Memory B cell (primary cell): ENCODE results near the gene KRTAP5-6.

Experiments
- ATAC-seq: fragments of 150-1000 bp; cut with Tn5 transposase; 2 replicates; pipeline ENCODE4 v1.10.0; 2021; ENCODE audit warnings: low read depth, mild to moderate bottlenecking, moderate library complexity
- DNase-seq, 2 donors: peaks; one replicate each; pipeline ENCODE4 v3.0.0; 2022; ENCODE audit warnings: low spot score in 2 of 2
- H3K27ac Mint-ChIP-seq: one replicate; pipeline ENCODE4 v1.8.0; 2022; ENCODE audit warnings: mild to moderate bottlenecking, moderate library complexity, mixed read lengths
- H3K27me3 Mint-ChIP-seq: one replicate; pipeline ENCODE4 v1.8.0; 2022; ENCODE audit warnings: mixed read lengths
- H3K36me3 Mint-ChIP-seq: one replicate; pipeline ENCODE4 v1.8.0; 2022; ENCODE audit warnings: mild to moderate bottlenecking, mixed read lengths
- H3K4me1 Mint-ChIP-seq: one replicate; pipeline ENCODE4 v1.8.0; 2022; ENCODE audit warnings: mixed read lengths
- H3K4me3 Mint-ChIP-seq: one replicate; pipeline ENCODE4 v1.8.0; 2022; ENCODE audit warnings: mild to moderate bottlenecking, moderate library complexity, mixed read lengths
- H3K9me3 Mint-ChIP-seq: one replicate; pipeline ENCODE4 v1.8.0; 2022; ENCODE audit warnings: mixed read lengths

The KRTAP5-6 gene

DNA sequence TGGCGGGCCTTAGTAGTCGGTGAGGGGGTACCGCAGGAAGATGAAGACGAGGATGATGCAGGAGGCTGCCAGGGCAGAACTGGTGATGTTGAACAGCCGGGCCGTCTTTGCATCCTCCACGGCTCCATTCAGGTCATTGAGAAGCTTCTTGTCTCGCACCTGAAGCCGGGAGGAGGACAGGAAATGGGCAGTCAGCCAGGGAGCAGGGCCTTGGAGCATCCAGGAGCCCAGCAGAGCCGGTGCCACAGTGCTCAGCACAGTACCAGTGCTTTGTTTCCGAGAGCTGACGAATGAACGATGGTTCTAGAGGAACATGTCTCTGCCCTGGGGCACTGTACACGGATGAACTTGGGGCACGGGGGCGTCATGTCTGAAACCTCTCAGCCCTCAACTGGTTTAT is 38.3 kb downstream of the KRTAP5-6 start:
- Mint-ChIP-seq H3K27me3 (peaks cover 12% of the 10 kb centered on the region), H3K4me1 (peaks cover 31% of the 10 kb centered on the region), H3K4me3 (no peak overlapping the region), H3K36me3 (peaks cover 9% of the 10 kb centered on the region), H3K27ac (no peak overlapping the region), H3K9me3 (peaks cover 17% of the 10 kb centered on the region)
- ATAC-seq (no peak), DNase-seq (no peak)

DNA sequence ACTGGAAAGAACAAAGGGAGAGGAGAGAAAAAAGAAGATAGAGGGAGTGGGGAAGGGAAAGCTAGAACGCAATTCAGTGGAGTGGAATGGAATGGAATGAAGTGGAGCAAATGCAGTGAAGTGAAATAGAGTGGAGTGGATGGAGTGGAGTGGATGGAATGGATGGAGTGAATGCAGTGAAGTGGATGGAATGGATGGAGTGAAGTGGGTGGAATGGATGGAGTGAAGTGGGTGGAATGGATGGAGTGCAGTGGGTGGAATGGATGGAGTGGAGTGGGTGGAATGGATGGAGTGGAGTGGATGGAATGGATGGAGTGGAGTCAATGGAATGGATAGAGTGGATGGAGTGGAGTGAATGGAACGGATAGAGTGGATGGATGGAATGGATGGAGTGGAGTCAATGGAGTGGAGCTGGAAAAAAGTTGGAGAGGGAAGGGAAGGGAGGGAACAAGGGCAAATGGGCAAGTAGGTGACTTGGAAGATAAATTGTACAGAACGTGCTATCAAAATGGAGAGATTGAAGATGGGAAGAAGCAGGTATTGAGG is 39.5 kb downstream of the KRTAP5-6 start:
- Mint-ChIP-seq H3K9me3 (peaks cover 17% of the 10 kb centered on the region), H3K27ac (no peak overlapping the region), H3K4me3 (no peak overlapping the region), H3K4me1 (peaks cover 19% of the 10 kb centered on the region), H3K36me3 (peaks cover 9% of the 10 kb centered on the region), H3K27me3 (peaks cover 12% of the 10 kb centered on the region)
- DNase-seq: no peak
- ATAC-seq: no peak

DNA sequence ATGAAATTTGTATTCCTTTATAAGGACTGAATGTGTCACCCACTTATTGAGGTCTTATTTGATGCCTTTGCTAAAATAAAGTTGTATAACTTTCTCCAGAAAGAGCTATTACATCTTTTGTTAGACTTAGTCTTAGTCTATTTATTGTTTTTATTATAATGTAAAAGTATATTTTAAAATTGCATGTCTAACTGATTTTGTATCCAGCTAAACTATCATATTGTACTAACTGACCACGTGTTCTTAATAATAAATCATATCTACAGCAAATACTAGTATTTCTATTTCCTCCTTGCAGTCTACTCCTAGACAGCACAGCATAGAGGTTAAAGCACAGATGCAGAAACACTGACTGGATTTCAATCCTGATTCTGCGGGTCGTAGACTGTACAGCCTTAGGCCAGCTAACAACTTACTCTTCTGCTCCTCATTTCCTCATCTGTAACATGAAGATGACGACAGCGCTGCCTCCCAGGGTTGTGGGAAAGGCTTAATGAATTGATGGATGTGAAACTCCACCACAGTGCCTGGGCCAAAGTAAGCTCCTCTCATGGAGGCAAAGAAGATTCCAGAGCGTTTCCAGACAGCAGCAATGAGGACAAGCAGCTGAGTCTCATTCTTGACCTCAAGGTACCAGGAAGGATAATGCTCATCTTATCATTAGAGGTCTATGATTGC is 40.2 kb downstream of the KRTAP5-6 start:
- DNase-seq (no peak), ATAC-seq (no peak)
- no peak overlapping the region for H3K27ac Mint-ChIP-seq
- H3K36me3 Mint-ChIP-seq: peaks cover 9% of the 10 kb centered on the region
- H3K9me3 Mint-ChIP-seq: peaks cover 17% of the 10 kb centered on the region
- no peak overlapping the region for H3K4me3 Mint-ChIP-seq
- H3K27me3 Mint-ChIP-seq: peaks cover 10% of the 10 kb centered on the region
- H3K4me1 Mint-ChIP-seq: peaks cover 14% of the 10 kb centered on the region

DNA sequence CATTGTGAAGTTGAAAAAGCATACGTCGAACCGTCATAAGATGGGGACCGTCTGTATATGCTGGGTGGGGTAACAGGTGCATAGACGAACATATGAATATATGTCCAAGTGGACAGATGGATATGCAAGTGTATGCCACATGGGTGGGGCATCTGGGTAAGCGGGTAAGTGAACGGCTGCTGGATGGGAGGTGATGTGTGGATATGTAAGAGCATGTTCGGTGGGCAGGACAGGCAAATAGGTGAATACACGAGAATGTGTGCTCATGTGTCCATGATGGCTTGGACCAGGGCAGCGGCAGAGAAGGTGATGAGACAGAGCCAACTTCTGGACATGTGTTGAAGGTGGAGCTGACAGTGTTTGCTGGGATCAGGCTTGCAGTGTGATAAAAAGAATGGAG is 41.4 kb downstream of the KRTAP5-6 start:
- Mint-ChIP-seq H3K27me3 (peaks cover 10% of the 10 kb centered on the region), H3K4me3 (no peak overlapping the region)

DNA sequence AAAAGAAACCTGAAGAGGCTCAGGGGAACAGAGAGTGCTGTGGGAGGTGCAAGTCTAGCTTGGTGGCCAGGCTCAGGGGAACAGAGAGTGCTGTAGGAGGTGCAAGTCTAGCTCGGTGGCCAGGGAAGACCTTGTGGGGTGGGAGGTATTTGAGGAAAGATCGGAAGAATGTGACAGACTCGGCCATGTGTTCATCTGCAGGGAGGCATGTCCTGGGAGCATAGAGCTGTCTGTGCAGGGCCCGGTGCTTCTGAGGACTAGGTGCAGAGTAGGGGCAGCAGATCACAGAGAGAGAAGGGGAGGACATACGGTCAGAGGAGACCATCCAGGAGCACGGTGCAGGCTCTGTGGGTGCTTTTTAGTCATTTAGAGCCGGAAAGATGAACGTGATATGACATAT is 42.6 kb downstream of the KRTAP5-6 start:
- Mint-ChIP-seq H3K27me3 (peaks cover 10% of the 10 kb centered on the region), H3K4me3 (no peak overlapping the region), H3K9me3 (peaks cover 17% of the 10 kb centered on the region), H3K36me3 (peaks cover 9% of the 10 kb centered on the region), H3K4me1 (peaks cover 6% of the 10 kb centered on the region), H3K27ac (no peak overlapping the region)
- no peak for ATAC-seq
- DNase-seq: no peak

More for the DNA sequence above, 41.4 kb downstream of the KRTAP5-6 start:
- no peak overlapping the region for H3K27ac Mint-ChIP-seq
- H3K4me1 Mint-ChIP-seq: peaks cover 12% of the 10 kb centered on the region
- no peak for ATAC-seq
- DNase-seq: no peak
- peaks cover 9% of the 10 kb centered on the region for H3K36me3 Mint-ChIP-seq
- H3K9me3 Mint-ChIP-seq: peaks cover 17% of the 10 kb centered on the region

DNA sequence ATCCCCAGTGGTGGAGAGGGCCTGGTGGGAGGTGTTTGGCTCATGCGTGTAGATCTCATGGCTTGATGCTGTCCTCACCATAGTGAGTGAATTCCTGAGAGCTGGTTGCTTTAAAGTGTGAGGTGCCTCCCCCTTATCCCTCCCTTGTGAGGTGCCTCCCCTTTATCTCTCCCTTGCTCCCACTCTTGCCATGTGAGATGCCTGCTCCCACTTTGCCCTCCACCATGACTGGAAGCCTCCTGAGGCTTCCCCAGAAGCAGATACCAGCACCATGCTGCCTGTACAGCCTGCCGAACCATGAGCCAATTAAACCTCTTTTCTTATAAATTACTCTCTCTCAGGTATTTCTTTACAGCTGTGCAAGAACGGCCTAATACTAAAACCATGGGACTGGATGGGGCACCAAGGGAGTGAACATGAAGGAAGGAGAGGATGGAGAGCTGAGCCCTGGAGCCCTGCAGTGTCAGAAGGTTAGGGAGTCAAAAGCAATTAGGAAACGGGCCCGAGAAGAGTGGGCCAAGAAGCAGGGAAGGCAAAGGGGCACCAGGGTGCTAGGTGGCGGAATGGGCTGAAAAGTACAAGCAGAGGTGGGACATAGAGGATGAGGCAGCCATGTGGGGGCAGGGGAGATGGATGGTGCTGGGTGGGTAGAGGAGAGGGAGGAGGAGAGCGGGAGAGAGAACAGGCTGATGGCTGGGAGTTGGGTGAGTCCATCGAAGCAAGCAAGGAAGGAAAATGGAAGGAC is 44.0 kb downstream of the KRTAP5-6 start:
- Mint-ChIP-seq H3K27me3 (peaks cover 10% of the 10 kb centered on the region), H3K27ac (no peak overlapping the region), H3K36me3 (peaks cover 9% of the 10 kb centered on the region), H3K4me3 (no peak overlapping the region), H3K9me3 (peaks cover 14% of the 10 kb centered on the region), H3K4me1 (peaks cover 6% of the 10 kb centered on the region)
- no peak for DNase-seq
- no peak for ATAC-seq

DNA sequence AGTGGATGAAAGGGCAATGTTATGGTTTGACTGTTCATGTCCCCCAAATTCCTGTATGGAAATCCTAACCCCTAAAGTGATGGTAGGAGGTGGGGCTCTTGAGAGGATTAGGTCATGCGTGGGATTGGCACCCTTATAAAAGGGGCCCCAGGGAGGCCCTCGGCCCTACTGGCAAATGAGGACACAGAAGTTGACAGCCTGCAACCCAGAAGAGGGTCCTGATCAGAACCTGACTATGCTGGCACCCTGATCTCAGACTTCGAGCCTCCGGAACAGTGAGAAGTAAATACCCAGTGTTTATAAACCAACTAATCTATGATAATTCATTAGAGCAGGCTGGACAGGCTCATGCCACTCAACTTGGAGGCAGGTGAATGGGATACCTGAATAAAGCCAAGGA is 44.7 kb downstream of the KRTAP5-6 start:
- no peak overlapping the region for H3K27ac Mint-ChIP-seq
- H3K9me3 Mint-ChIP-seq: peaks cover 9% of the 10 kb centered on the region
- H3K4me1 Mint-ChIP-seq: peaks cover 9% of the 10 kb centered on the region
- ATAC-seq (no peak), DNase-seq (no peak)
- H3K27me3 Mint-ChIP-seq: peaks cover 5% of the 10 kb centered on the region
- H3K36me3 Mint-ChIP-seq: peaks cover 1% of the 10 kb centered on the region
- no peak overlapping the region for H3K4me3 Mint-ChIP-seq

DNA sequence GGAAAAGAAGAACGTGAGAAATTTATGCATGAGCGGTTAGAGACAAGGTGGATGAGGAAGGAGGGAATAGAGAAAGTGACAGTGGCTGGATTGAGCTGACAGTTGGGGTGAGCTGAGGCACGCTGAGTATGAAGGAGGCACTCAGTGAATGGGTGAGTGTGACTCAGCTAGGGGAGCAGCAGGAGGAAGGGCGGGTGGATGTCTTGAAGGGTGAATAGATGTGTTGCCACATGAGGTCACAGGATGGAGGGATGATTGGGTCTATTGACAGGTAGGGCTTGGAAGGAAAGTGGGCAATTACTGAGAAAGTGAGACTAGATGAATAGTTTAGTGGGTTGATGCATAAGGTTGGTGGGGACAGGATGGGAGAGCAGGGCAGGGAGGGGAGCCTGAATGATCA is 45.4 kb downstream of the KRTAP5-6 start:
- peaks cover 8% of the 10 kb centered on the region for H3K9me3 Mint-ChIP-seq
- no peak for ATAC-seq
- H3K36me3 Mint-ChIP-seq: no peaks in the 10 kb centered on the region

DNA sequence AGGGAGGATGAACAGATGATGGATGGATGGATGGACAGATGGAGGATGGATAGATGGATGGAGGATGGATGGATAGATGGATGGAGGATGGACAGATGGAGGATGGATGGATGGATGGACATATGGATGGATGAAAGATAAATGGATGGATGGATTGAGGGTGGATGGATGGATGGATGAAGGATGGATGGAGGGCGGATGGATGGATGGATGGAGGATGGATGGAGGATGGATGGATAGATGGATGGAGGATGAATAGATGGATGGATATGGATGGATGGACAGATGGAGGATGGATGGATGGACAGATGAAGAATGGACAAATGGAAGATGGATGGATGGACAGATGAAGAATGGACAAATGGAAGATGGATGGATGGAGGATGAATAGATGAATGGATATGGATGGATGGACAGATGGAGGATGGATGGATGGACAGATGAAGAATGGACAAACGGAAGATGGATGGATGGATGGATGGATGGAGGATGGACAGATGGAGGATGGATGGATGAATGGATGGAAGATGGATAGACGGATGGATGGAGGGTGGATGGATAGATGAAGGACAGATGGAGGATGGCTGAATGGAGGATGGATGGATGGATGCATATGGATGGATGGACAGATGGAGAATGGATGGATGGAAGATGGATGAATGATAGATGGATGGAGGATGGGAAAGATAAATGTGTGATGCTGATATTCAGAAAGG is 46.0 kb downstream of the KRTAP5-6 start:
- no peak overlapping the region for H3K27ac Mint-ChIP-seq
- peaks cover 5% of the 10 kb centered on the region for H3K9me3 Mint-ChIP-seq
- H3K4me1 Mint-ChIP-seq: peaks cover 9% of the 10 kb centered on the region
- no peak overlapping the region for H3K4me3 Mint-ChIP-seq
- no peak for ATAC-seq
- H3K36me3 Mint-ChIP-seq: no peaks in the 10 kb centered on the region
- peaks cover 3% of the 10 kb centered on the region for H3K27me3 Mint-ChIP-seq
- DNase-seq: no peak

More for the DNA sequence above, 45.4 kb downstream of the KRTAP5-6 start:
- H3K27me3 Mint-ChIP-seq: peaks cover 5% of the 10 kb centered on the region
- H3K4me1 Mint-ChIP-seq: peaks cover 9% of the 10 kb centered on the region
- H3K4me3 Mint-ChIP-seq: no peak overlapping the region
- no peak overlapping the region for H3K27ac Mint-ChIP-seq
- no peak for DNase-seq

DNA sequence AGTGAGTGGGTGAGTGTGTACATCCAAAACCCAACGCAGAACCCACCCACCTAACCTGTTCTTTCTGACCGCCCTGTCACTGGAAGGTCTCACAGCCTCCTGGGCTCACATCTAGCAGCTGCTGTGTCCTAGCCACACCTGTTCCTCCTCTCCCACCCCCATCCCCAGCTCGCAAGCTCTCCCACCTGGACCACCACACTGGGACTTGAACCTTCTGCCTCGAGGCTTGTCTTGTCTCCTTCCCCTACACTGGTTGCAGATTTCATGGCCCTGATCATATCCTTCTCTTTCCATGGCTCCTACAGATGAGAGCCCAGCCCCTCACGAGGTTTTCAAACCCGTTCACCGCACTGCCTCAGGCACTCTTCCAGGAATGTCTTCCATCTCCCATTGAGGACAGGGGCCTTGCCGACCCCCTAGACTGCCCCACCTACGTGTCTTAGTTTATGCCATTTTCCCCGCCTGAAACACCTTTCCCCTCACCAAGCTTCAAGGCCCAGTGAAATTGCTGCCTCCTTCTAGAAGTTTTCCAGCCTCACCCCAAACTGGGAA is 46.7 kb downstream of the KRTAP5-6 start:
- DNase-seq: no peak
- H3K4me1 Mint-ChIP-seq: peaks cover 6% of the 10 kb centered on the region
- no peak for ATAC-seq

DNA sequence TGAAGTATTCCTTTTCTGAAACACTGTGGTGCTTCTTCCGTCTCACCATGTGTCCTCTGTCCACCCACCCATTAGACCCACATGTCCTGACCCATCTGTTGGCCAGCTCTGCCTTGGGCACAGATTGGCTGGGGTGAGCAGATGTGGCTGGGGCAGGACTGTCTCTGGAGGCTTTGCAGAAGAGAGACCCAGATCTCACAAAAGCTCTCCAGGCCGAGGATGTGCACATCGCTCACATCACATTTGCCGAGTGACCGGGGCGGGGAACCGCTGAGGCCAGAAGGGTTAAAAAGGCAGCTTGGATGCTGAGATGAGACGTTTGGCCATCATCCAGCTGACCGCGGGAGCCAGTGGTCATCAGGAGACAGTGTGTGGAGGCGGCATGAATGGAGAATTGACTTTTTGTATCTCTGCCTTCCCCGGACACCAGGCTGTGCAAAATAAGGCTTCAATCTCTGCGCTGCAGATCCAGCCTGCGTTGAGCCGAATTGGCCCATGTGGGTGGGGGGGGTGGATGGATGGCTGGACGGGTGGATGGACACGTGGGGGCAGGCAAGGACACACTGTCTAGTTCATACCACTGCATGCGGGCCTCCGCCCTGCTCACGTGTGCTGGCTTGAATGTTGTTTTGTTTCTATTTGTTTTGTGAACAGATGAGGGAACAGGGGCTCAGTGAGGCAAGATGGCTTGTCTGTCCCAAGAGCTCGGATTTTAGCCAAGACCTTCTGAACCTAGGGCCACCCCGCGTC is 47.3 kb downstream of the KRTAP5-6 start:
- no peak for DNase-seq
- H3K4me1 Mint-ChIP-seq: peaks cover 3% of the 10 kb centered on the region
- H3K4me3 Mint-ChIP-seq: no peak overlapping the region
- ATAC-seq: no peak
- no peaks in the 10 kb centered on the region for H3K27me3 Mint-ChIP-seq
- peaks cover 2% of the 10 kb centered on the region for H3K9me3 Mint-ChIP-seq
- H3K36me3 Mint-ChIP-seq: no peaks in the 10 kb centered on the region
- H3K27ac Mint-ChIP-seq: no peak overlapping the region

More for the DNA sequence above, 46.7 kb downstream of the KRTAP5-6 start:
- no peak overlapping the region for H3K4me3 Mint-ChIP-seq
- H3K27ac Mint-ChIP-seq: no peak overlapping the region
- peaks cover 2% of the 10 kb centered on the region for H3K27me3 Mint-ChIP-seq
- no peaks in the 10 kb centered on the region for H3K36me3 Mint-ChIP-seq
- peaks cover 2% of the 10 kb centered on the region for H3K9me3 Mint-ChIP-seq

DNA sequence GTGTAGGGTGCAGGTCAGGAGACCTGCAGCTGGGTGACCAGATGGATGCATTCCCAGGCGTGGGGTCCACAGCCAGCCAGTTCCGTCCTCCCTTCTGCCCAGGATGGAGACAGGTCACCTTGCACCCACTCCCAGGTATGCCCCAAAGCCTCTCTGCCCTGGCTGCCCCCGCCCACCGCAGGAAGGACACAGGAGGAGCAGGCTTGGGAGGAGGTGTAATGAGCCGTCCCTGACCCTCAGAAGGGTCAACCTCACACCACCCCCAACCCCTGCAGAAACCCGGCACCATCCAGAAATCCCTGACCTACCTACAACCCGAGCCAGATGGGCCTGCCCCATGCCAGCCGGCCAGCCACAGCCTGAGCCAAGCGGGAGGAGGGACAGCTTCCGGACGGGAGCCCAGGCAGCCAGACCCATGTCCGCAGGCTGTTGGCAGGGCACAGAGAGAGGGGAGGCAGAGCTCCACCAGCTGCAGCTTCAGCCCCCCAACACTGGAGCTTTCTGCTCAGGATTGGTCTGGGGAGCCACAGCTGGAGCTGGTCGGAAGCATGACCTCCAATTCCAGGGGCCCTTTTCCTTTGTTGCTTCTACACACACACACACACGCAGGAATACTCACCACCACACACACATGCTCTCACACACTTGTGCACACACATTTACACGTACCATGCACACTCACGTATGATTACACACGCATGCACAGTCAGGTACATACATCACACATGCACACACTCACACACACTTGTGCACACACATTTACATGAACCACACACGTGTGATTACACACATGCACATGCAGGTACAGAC is 48.1 kb downstream of the KRTAP5-6 start:
- no peak for ATAC-seq
- no peak overlapping the region for H3K4me3 Mint-ChIP-seq
- no peak overlapping the region for H3K27ac Mint-ChIP-seq
- peaks cover 2% of the 10 kb centered on the region for H3K9me3 Mint-ChIP-seq
- no peaks in the 10 kb centered on the region for H3K36me3 Mint-ChIP-seq
- peaks cover 11% of the 10 kb centered on the region for H3K4me1 Mint-ChIP-seq
- DNase-seq: no peak
- H3K27me3 Mint-ChIP-seq: peaks cover 8% of the 10 kb centered on the region
